Epidermal melanocyte (primary cell): ENCODE measurements around the gene STK39.
A peak's percentile ranks its signal among the peaks of the same experiment; 100 is the strongest.
"Not testable (repeated sequence)": the region's sequence is repeated elsewhere in the genome, so short reads cannot be mapped to it uniquely, and the experiment has no call there.

Source experiments
- DNase-seq: peaks from one replicate; pipeline ENCODE4 v3.0.0; 2011; ENCODE audit warnings: low spot score; ENCODE audit not compliant: insufficient read length

STK39 gene

GRCh38 chr2:168247341-168248261 lies at the start of gene STK39:
STK39 (minus strand) TSS chr2:168247595; CDS start chr2:168247435, 160 bp downstream.
- peak; percentile 66 for DNase-seq

GRCh38 chr2:168295051-168295450 lies 47.7 kb upstream of the STK39 start:
- DNase-seq: no peak

- DNase-seq: no peak
These were observed 47.0 kb upstream of the STK39 start for GRCh38 chr2:168294409-168294808.

GRCh38 chr2:168293766-168294165 lies 46.4 kb upstream of the STK39 start:
- no peak for DNase-seq

- DNase-seq: no peak
These were observed 43.0 kb upstream of the STK39 start for GRCh38 chr2:168290391-168290790.

- no peak for DNase-seq
These were observed 42.5 kb upstream of the STK39 start for GRCh38 chr2:168289880-168290279.

- no peak for DNase-seq
These were observed 39.1 kb upstream of the STK39 start for GRCh38 chr2:168286535-168286934.

GRCh38 chr2:168278424-168278888 lies 31.1 kb upstream of the STK39 start:
- no peak for DNase-seq

- no peak for DNase-seq
These were observed 29.9 kb upstream of the STK39 start for GRCh38 chr2:168277276-168277675.

GRCh38 chr2:168272225-168272624 lies 24.8 kb upstream of the STK39 start:
- DNase-seq: no peak

- DNase-seq: not testable (repeated sequence)
These were observed 15.5 kb upstream of the STK39 start for GRCh38 chr2:168262926-168263325.

- DNase-seq: no peak
These were observed 9.1 kb upstream of the STK39 start for GRCh38 chr2:168256448-168256847.

GRCh38 chr2:168255866-168256265 lies 8.5 kb upstream of the STK39 start:
- DNase-seq: no peak

- no peak for DNase-seq
These were observed 7.7 kb upstream of the STK39 start for GRCh38 chr2:168255103-168255502.

- DNase-seq: no peak
These were observed 7.0 kb upstream of the STK39 start for GRCh38 chr2:168254158-168254935.

GRCh38 chr2:168253379-168253778 lies 6.0 kb upstream of the STK39 start:
- no peak for DNase-seq

- no peak for DNase-seq
These were observed 5.6 kb upstream of the STK39 start for GRCh38 chr2:168252976-168253375.

GRCh38 chr2:168246483-168247340 lies 683 bp downstream of the STK39 start:
- peak; percentile 45 for DNase-seq

- DNase-seq: no peak
These were observed 1.3 kb downstream of the STK39 start for GRCh38 chr2:168246072-168246482.

- no peak for DNase-seq
These were observed 2.1 kb downstream of the STK39 start for GRCh38 chr2:168245074-168245825.

GRCh38 chr2:168244318-168244717 lies 3.1 kb downstream of the STK39 start:
- no peak for DNase-seq
